Upper lobe of left lung (tissue), 4 donors: Measurements from ENCODE around the gene COG5.

Experiments
- POLR2A ChIP-seq, 4 donors: fragments of 450-650 bp; IDR thresholded peaks; one replicate each; pipeline ENCODE4 v1.5.1; 2016 to 2017; ENCODE audit warnings: antibody characterized with exemption in 4 of 4, mild to moderate bottlenecking in 2 of 4
- TF ChIP-seq, protein P1 (sequence below), 6 experiments: fragments of 450-650 bp in 4 of 6; fragments of 200-600 bp in 2 of 6; sonication (generic) in 2 of 6; IDR thresholded peaks; one replicate each; pipeline ENCODE4 v1.5.1; 2016 to 2019; ENCODE audit warnings: antibody characterized with exemption in 6 of 6

DNA sequence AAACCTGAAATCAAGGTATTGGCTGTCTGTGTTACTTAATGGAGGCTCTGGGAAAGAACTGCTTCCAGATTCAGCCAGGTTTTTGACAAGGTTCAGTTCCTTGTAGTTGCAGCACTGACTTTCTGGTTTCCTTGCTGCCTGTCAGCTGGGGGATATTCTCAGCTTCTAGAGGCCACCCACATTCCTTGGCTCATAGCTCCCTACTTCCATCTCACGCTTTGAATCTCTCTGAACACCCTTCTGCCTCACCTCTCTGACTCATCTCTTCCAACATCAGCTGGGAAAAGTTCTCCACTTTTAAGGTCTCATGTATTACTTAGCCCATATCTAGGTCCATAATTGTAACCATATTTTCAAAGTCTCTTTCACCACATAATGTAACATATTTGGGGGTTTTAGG, 116.7 kb downstream of the COG5 start:
- TF ChIP-seq, protein P1, sequence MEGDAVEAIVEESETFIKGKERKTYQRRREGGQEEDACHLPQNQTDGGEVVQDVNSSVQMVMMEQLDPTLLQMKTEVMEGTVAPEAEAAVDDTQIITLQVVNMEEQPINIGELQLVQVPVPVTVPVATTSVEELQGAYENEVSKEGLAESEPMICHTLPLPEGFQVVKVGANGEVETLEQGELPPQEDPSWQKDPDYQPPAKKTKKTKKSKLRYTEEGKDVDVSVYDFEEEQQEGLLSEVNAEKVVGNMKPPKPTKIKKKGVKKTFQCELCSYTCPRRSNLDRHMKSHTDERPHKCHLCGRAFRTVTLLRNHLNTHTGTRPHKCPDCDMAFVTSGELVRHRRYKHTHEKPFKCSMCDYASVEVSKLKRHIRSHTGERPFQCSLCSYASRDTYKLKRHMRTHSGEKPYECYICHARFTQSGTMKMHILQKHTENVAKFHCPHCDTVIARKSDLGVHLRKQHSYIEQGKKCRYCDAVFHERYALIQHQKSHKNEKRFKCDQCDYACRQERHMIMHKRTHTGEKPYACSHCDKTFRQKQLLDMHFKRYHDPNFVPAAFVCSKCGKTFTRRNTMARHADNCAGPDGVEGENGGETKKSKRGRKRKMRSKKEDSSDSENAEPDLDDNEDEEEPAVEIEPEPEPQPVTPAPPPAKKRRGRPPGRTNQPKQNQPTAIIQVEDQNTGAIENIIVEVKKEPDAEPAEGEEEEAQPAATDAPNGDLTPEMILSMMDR (IDR thresholded peaks at IDR 0.05), result no peak
- TF ChIP-seq POLR2A (IDR thresholded peaks at IDR 0.05), result no peak
